NB4 (cell line): ENCODE results near the gene ATG9B.

Experiments
- CTCF ChIP-seq: IDR thresholded peaks from one replicate; pipeline ENCODE4 v1.5.1; 2012; ENCODE audit warnings: low read depth, low read length
- MAX ChIP-seq: IDR thresholded peaks from 2 replicates; pipeline ENCODE4 v1.6.1; 2011; ENCODE audit warnings: low read depth, low read length

GRCh38 chr7:150972023-150972468 lies 52.2 kb downstream of the ATG9B start:
- TF ChIP-seq CTCF: no peak
- TF ChIP-seq MAX: no peak
